WERI-Rb-1 (cell line): Measurements from ENCODE around the gene APOL3.

Experiments used
- DNase-seq: peaks from one replicate; pipeline ENCODE4 v3.0.0-alpha.2; 2020
- H3K27ac ChIP-seq: fragments of 250-450 bp; sonication (Bioruptor Pico); 2 replicates; pipeline ENCODE4 v1.5.1; 2020; ENCODE audit warnings: mild to moderate bottlenecking, moderate library complexity
- H3K27me3 ChIP-seq: fragments of 250-450 bp; sonication (Bioruptor Pico); 2 replicates; pipeline ENCODE4 v1.5.1; 2021; ENCODE audit warnings: mild to moderate bottlenecking, low read depth, moderate library complexity; ENCODE audit not compliant: insufficient read depth, severe bottlenecking
- H3K36me3 ChIP-seq: fragments of 250-450 bp; sonication (Bioruptor Pico); 2 replicates; pipeline ENCODE4 v1.5.1; 2020; ENCODE audit warnings: mild to moderate bottlenecking, moderate library complexity
- H3K4me3 ChIP-seq: 2 replicates; pipeline ENCODE4 v1.5.1; 2011; ENCODE audit warnings: low read depth, mild to moderate bottlenecking, control low read depth, low read length
- H3K9me3 ChIP-seq: fragments of 250-450 bp; sonication (Bioruptor Pico); 2 replicates; pipeline ENCODE4 v1.5.1; 2021; ENCODE audit warnings: mild to moderate bottlenecking, moderate library complexity; ENCODE audit not compliant: severe bottlenecking
- CTCF ChIP-seq: IDR thresholded peaks from 2 replicates; pipeline ENCODE4 v1.5.1; 2011; ENCODE audit warnings: low read depth, mild to moderate bottlenecking, control low read depth, inconsistent platforms, low read length

The APOL3 gene

GRCh38 chr22:36185828-36186624, 25.5 kb upstream of the APOL3 start:
- Histone ChIP-seq H3K27me3 (no peaks in the 10 kb centered on the region), H3K36me3 (no peaks in the 10 kb centered on the region), H3K27ac (no peak overlapping the region), H3K9me3 (no peaks in the 10 kb centered on the region), H3K4me3 (no peak overlapping the region)
- no peak for DNase-seq
- peak; percentile 17; the same call in 1 of the 2 replicates for TF ChIP-seq CTCF

- H3K36me3 ChIP-seq, result no peaks in the 10 kb centered on the region
- no peak for DNase-seq
- no peaks in the 10 kb centered on the region for H3K9me3 ChIP-seq
- no peak overlapping the region for H3K4me3 ChIP-seq
- H3K27me3 ChIP-seq, result no peaks in the 10 kb centered on the region
- TF ChIP-seq CTCF, result no peak
- H3K27ac ChIP-seq, result no peak overlapping the region
Measured at GRCh38 chr22:36184433-36185025, 24.0 kb upstream of the APOL3 start.

- Histone ChIP-seq H3K4me3 (no peak overlapping the region), H3K27ac (no peak overlapping the region), H3K9me3 (no peaks in the 10 kb centered on the region), H3K27me3 (no peaks in the 10 kb centered on the region), H3K36me3 (no peaks in the 10 kb centered on the region)
- DNase-seq, result no peak
- TF ChIP-seq CTCF, result no peak
Measured at GRCh38 chr22:36183446-36183845, 22.9 kb upstream of the APOL3 start.

- no peak for DNase-seq
- no peak for TF ChIP-seq CTCF
Measured at GRCh38 chr22:36182857-36183256, 22.3 kb upstream of the APOL3 start.

GRCh38 chr22:36182056-36182455, 21.5 kb upstream of the APOL3 start:
- no peak overlapping the region for H3K4me3 ChIP-seq
- no peaks in the 10 kb centered on the region for H3K36me3 ChIP-seq
- no peak overlapping the region for H3K27ac ChIP-seq
- no peaks in the 10 kb centered on the region for H3K27me3 ChIP-seq
- no peak for DNase-seq
- H3K9me3 ChIP-seq, result no peaks in the 10 kb centered on the region
- no peak for TF ChIP-seq CTCF

More at GRCh38 chr22:36182857-36183256, 22.3 kb upstream of the APOL3 start:
- Histone ChIP-seq H3K36me3 (no peaks in the 10 kb centered on the region), H3K27ac (no peak overlapping the region), H3K4me3 (no peak overlapping the region), H3K27me3 (no peaks in the 10 kb centered on the region), H3K9me3 (no peaks in the 10 kb centered on the region)
